Stimulated activated CD4-positive, alpha-beta T cell treated with anti-CD3 and anti-CD28 coated beads, Interleukin-4, amount 100 ng/mL, for 24 hours (primary cell): Measurements from ENCODE around the gene AUP1.
"Not testable (repeated sequence)": the region's sequence is repeated elsewhere in the genome, so short reads cannot be mapped to it uniquely, and the experiment has no call there.

ENCODE experiments used
- DNase-seq: peaks from one replicate; pipeline ENCODE4 v3.0.0-alpha.2; 2020

Gene AUP1

DNA sequence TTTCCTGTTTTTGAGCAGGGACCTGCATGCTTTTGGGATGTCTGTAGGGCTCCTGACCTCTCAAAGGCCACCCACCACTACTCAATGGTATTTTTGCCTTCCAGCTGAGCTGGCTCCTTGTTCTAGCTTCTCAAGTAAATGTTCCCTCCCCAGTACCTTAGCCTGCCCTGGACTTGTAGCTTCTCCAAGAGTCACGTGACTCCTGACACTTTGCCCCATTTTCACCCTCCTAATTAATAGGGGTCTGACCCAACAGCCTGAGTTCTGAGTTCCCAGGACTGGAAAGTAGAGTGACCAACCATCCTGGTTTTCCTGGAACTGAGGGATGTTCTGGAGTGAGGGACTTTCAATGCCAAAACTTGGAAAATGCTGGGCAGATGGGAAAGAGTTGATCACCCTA is 34.1 kb downstream of the AUP1 start:
- no peak for DNase-seq

DNA sequence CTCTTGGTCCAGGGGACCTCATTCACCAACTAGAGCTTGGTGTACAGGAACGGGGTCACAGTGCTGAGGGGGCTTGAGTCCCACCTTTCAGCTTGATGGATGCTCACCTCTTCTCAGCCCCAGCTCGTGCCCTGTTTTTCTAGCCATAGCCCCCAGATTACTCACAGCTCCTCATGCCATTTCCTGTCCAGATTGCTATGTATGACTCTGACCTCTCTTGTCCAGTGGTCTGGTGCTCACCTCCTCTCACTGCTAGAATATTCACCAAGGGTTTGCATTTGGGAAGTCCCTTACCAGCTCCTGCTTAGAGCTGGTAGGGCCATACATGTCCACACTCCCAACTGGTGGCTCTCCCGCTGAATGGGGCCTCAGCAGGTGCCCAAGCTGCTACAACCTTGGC is 36.0 kb downstream of the AUP1 start:
- no peak for DNase-seq

DNA sequence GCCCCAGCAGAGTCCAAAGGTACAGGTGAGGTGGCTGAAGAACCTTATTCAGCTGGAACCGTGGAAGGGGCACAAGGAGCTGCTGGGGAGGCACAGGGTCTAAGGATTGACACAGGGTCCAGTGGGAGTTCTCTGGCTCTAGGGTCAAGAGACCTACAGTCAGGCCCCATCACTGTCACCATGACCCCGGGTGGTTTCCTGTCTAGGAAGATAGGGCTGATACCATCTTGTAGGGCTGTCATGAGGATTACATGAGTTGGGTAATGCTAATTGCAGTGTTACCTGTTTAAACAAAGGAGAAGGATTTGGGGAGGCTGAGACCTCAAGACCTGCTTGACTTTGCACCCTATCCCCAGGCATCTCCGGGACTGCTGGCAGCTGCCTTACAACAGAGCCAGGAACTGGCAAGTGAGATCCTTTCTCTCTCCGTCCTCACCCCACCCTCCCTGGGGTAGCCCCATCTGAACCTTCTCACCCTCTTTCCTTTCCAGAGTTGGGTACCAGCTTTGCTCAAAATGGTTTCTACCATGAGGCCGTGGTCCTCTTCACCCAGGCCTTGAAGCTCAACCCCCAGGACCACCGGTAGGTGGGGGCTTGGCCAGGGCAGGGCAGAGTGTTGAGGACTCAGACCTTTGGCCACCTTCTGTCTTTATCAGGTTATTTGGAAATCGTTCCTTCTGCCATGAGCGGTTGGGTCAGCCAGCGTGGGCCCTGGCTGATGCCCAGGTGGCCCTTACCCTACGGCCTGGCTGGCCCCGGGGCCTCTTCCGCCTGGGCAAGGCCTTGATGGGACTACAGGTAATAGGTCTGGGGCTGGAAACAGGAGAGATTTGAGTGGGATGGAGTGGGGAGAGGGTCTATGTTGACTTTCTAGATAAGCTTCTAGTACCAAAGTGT is 37.6 kb downstream of the AUP1 start:
- DNase-seq, result no peak

DNA sequence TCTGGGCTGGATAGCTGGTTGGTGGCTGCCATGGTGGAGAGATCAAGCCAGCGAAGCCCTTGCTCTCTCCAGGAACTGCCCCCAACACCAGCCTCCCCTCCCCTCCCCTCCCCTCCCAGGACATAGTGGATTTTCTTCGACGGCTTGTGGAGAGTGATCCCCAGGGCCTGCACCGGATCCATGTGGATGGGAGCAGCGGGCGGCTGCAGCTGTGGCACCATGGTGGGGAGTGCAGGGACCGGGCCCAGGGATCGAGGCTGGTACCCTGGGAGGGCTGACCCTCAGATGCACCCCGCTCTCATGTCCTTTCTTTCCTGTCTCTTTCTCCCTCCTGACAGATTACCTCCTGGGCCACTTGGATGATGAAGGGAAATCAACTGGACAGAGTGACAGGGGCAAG is 39.6 kb downstream of the AUP1 start:
- DNase-seq, result no peak

DNA sequence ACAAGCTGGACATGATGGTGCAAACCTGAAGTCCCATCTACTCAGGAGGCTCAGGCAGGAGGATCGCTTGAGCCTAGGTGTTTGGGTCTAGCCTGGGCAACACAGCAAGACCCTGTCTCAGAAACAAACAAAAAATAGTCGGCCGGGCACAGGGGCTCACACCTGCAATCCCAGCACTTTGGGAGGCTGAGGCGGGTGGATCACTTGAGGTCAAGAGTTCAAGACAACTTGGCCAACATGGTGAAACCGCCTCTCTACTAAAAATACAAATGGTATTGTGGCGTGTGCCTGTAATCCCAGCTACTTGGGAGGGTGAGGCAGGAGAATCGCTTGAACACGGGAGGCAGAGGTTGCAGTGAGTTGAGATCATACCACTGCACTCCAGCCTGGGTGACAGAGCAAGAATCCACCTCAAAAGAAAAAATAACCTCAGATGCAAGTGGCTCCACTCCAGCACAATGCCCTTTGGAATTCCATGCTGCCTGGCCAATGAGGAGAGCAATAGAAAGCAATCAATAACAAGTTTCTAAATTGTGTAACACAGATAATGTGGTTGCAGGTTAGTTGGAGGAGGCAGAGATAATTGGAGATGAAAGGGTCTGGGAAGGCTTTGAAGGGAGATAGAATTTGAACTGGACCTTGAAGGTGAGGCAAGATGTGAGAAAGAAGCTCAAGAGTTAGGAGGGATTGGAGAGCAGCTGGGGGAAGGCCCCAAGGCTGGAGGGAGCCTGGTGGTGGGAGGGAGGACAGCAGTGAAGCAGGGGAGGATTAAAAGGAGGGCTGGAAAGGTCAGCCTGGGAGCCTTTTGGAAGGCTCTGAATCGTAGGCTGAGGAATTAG is 40.6 kb downstream of the AUP1 start:
- no peak for DNase-seq

DNA sequence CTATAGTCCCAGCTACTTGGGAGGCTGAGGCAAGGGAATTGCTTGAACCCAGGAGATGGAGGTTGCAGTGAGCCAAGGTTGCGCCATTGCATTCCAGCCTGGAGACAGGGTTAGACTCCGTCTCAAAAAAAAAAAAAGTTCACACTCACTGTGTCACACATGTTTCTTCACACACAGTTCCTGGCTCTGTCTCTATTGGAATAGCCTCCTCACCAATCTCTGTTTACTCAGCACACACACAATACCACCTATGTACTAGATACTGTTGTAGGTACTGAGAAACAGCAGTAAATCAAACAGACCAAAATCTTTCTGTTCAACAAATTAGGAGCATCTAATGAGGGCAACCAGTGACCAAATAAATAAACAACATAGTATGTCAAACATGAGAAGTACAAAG is 43.4 kb downstream of the AUP1 start:
- no peak for DNase-seq

DNA sequence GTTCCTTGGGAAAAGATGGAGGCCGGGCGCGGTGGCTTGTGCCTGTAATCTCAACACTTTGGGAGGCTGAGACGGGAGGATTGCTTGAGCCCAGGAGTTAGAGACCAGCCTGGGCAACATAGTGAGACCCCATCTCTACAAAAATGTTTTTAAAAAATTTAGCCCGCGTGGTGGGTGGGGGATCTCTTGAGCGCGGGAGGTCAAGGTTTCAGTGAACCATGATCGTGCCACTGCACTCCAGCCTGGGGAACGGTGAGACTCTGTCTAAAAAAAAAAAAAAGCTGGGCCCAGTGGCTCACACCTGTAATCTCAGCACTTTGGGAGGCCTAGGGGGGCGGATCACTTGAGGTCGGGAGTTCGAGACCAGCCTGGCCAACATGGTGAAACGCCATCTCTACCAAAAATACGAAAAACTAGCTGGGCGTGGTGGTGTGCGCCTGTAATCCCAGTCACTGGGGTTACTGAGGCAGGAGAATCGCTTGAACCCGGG is 45.8 kb downstream of the AUP1 start:
- not testable (repeated sequence) for DNase-seq

DNA sequence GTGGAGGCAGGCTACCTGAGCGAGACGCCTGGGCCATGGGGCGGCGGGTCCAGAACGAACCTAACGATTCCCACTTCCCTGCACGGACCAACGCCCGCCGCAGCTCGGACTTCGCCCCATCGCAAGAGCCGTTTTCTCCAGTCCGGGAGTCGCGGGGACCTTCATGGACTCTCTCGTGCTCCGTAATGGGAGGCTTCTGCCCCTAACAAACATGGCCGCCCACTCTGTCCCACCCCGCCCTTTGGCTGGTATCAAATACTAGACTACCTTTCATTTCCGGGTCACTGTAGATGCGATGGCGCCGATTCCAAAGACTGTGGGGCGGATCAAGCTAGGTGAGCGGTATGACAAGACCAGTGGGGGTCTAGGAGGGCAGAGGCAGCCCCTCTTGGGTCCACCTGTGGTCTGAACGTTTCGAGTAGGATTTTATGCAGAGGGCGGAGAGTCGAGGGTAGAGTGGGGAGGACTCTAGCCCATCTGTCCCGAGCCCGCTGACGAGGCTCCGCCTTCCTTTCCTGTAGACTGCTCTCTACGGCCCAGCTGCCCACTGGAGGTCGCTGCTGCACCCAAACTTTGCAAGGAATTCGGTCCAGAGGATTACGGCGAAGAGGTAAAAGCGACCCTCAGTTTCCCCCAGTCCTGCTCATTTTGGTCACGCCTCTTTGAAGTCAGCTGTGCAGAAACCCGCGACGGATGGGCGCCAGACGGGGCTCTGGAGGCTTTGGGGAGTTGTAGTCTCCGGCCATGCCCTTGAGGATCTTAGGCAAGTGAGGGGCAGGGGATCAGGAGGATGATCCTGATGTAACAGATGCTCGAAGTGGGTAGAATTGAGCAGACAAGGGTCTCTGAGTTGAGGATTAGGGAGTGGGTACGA is 46.5 kb downstream of the AUP1 start, which contains the start of the genes CCDC142 and TTC31:
Gene CCDC142 (minus strand): TSS at position 198 of the 874 bp plus-strand sequence. CDS start 161 bp downstream, at position 37.
Gene TTC31 (plus strand): TSS at position 281 of the 874 bp plus-strand sequence. CDS start 15 bp downstream, at position 296.
- peak; percentile 95 for DNase-seq

DNA sequence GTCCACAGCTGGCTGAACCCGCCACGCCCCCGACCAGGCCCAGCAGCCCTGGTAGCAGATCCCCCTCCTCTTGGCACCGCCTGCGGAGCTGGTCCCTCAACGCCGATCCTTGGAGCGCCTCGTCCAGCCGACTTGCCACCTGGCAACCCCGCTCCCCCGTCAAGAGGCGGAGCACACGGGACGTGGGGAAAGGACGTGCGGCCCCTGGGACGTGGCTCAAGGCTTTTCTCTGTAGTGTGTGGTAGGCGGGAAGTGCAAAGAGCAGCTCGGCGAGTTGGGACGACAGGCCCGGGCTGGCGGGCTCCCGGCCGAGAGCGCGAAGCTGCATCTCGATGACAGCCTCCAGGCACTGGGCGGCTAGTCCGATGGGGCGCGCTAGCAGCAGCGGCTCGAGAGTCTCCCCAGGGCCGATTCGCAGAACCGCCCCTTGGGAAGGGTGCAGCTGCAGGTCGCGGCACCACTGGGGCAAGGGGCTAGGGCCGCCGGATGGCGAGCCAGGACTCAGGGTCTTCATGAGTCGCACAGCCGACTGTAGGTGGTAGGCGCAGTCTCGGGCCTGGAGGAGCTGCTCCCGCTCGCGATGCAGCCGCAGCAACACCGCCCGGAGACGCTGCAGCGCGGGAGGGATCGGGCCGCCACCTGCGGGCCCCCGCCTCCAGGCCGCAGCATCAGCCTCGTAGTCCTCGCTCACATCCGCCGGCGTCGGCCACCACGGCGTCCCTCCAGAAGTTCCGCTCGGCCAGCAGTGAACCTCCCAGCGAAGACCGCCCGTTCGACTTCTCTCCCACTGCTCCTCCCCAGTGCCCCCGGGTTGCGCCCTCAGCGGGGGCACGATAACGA is 47.3 kb downstream of the AUP1 start:
- DNase-seq, result peak; percentile 59

DNA sequence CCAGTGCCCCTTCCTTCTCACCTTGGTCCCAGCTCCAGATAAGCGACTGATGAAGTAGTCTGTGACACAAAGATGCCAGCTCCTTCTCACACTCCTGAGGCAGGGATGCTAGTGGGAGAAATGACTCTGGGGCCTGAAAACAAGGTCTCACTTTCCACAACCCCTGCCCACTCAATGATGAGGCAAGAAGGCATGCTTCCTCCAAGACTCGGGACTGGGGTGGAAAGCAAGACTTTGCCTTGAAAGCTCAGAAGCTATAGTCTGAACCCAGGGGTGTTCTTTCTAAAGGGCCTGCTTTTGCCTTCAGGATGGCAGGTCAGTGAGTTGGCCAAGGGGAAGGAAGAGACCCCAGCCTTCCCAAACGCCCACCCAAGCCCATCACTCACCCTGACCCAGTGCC is 48.1 kb downstream of the AUP1 start:
- DNase-seq, result no peak
